IMR-90 (cell line): ENCODE results near the gene CD28. TPM values are rescaled to one million over a fixed set of nuclear protein-coding genes. Genes with fewer than 3 reads are reported as not detected.

Source experiments
- ATAC-seq: fragments of 200-7000 bp; cut with Tn5 transposase; 2 replicates; pipeline ENCODE4 v1.9.1; 2020; ENCODE audit warnings: low read depth, mild to moderate bottlenecking, moderate library complexity
- BruUV-seq: library from RNA; stranded (reverse); fragments of 400-500 nt; replicated peaks from 2 replicates; lab custom pipeline; 2021; lab: Mats Ljungman, UMichigan
- CTCF ChIA-PET: fragments of 300-600 bp; formaldehyde crosslinking; extraction: SDS; loops from one replicate; lab custom pipeline; 2021; ENCODE audit warnings: antibody characterized with exemption; lab: Yijun Ruan, JAX
- POLR2A ChIA-PET: fragments of 300-600 bp; sonication (Branson Sonifier 250); formaldehyde crosslinking; loops from one replicate; lab custom pipeline; 2022; ENCODE audit warnings: antibody characterized with exemption; ENCODE audit not compliant: unreplicated experiment; lab: Charles Lee
- DNase-seq: peaks from one replicate; pipeline ENCODE4 v3.0.0; 2013
- H2AFZ ChIP-seq: replicated peaks from 2 replicates; pipeline ENCODE3; 2013; ENCODE audit warnings: low read length, mild to moderate bottlenecking; ENCODE audit not compliant: poor library complexity
- H2AK5ac ChIP-seq: 2 replicates; pipeline ENCODE4 v1.6.1; 2013; ENCODE audit warnings: low read depth, low read length, inconsistent platforms
- H2AK9ac ChIP-seq: replicated peaks from 2 replicates; pipeline ENCODE3; 2013; ENCODE audit warnings: mild to moderate bottlenecking, low read depth, low read length, moderate library complexity; ENCODE audit not compliant: poor library complexity
- H2BK120ac ChIP-seq: 2 replicates; pipeline ENCODE4 v1.6.1; 2013; ENCODE audit warnings: low read depth, low read length, inconsistent platforms
- H2BK15ac ChIP-seq: 3 replicates; pipeline ENCODE4 v1.6.1; 2013; ENCODE audit warnings: low read depth, low read length, inconsistent platforms
- H2BK20ac ChIP-seq: 2 replicates; pipeline ENCODE4 v1.6.1; 2013; ENCODE audit warnings: low read depth, mild to moderate bottlenecking, inconsistent platforms, low read length, moderate library complexity
- H2BK5ac ChIP-seq: 2 replicates; pipeline ENCODE4 v1.6.1; 2013; ENCODE audit warnings: mild to moderate bottlenecking, low read depth, low read length, inconsistent platforms; ENCODE audit not compliant: poor library complexity, severe bottlenecking
- H3K14ac ChIP-seq: replicated peaks from 2 replicates; pipeline ENCODE4 v1.6.1; 2013; ENCODE audit warnings: low read depth, low read length, inconsistent platforms
- H3K18ac ChIP-seq: 2 replicates; pipeline ENCODE4 v1.6.1; 2013; ENCODE audit warnings: low read depth, low read length, control low read depth
- H3K23ac ChIP-seq: 2 replicates; pipeline ENCODE4 v1.6.1; 2013; ENCODE audit warnings: low read depth, low read length, inconsistent platforms
- H3K27ac ChIP-seq: 2 replicates; pipeline ENCODE4 v1.5.1; 2013; ENCODE audit warnings: mild to moderate bottlenecking, control low read depth, low read length; ENCODE audit not compliant: insufficient read depth
- H3K27me3 ChIP-seq: 2 replicates; pipeline ENCODE4 v1.6.1; 2013; ENCODE audit warnings: low read length; ENCODE audit not compliant: control insufficient read depth, insufficient read depth
- H3K36me3 ChIP-seq: 2 replicates; pipeline ENCODE4 v1.6.1; 2013; ENCODE audit warnings: low read length, mixed read lengths; ENCODE audit not compliant: control insufficient read depth, insufficient read depth
- H3K4ac ChIP-seq: 2 replicates; pipeline ENCODE4 v1.6.1; 2013; ENCODE audit warnings: low read depth, low read length, inconsistent platforms
- H3K4me1 ChIP-seq: 2 replicates; pipeline ENCODE4 v1.6.1; 2013; ENCODE audit warnings: low read length, mixed read lengths; ENCODE audit not compliant: control insufficient read depth, insufficient read depth
- H3K4me2 ChIP-seq: 2 replicates; pipeline ENCODE4 v1.6.1; 2013; ENCODE audit warnings: low read depth, mild to moderate bottlenecking, control low read depth, low read length, moderate library complexity
- H3K4me3 ChIP-seq: 2 replicates; pipeline ENCODE4 v1.5.1; 2013; ENCODE audit warnings: low read depth, mild to moderate bottlenecking, control low read depth, low read length, moderate library complexity; ENCODE audit not compliant: insufficient read depth
- H3K56ac ChIP-seq: 2 replicates; pipeline ENCODE4 v1.6.1; 2013; ENCODE audit warnings: low read length, inconsistent platforms; ENCODE audit not compliant: insufficient read depth; ENCODE audit errors: extremely low read depth
- H3K79me1 ChIP-seq, 2 experiments: 2 replicates each; pipeline ENCODE4 v1.6.1; 2013; ENCODE audit warnings: low read length in 2 of 2, inconsistent platforms in 1 of 2, low read depth in 1 of 2
- H3K9ac ChIP-seq: 2 replicates; pipeline ENCODE4 v1.6.1; 2013; ENCODE audit warnings: low read depth, low read length, control low read depth
- H3K9me1 ChIP-seq: 2 replicates; pipeline ENCODE4 v1.6.1; 2013; ENCODE audit warnings: low read length, inconsistent platforms; ENCODE audit not compliant: insufficient read depth
- H3K9me3 ChIP-seq: 2 replicates; pipeline ENCODE4 v1.6.1; 2013; ENCODE audit warnings: low read length; ENCODE audit not compliant: control insufficient read depth, insufficient read depth
- H4K20me1 ChIP-seq: 2 replicates; pipeline ENCODE4 v1.6.1; 2013; ENCODE audit warnings: low read length, inconsistent platforms; ENCODE audit not compliant: insufficient read depth
- H4K5ac ChIP-seq: 2 replicates; pipeline ENCODE4 v1.6.1; 2013; ENCODE audit warnings: mild to moderate bottlenecking, low read depth, low read length, control low read depth
- H4K8ac ChIP-seq, 2 experiments: 2 replicates each; pipeline ENCODE4 v1.6.1; 2013; ENCODE audit warnings: low read depth in 2 of 2, low read length in 2 of 2, control low read depth in 1 of 2, inconsistent platforms in 1 of 2
- H4K91ac ChIP-seq: 2 replicates; pipeline ENCODE4 v1.6.1; 2013; ENCODE audit warnings: low read depth, low read length, inconsistent platforms; ENCODE audit not compliant: insufficient read depth
- BHLHE40 ChIP-seq: fragments of 150-350 bp; IDR thresholded peaks from 2 replicates; pipeline ENCODE4 v1.6.1; 2016; ENCODE audit warnings: mild to moderate bottlenecking, low read depth, low read length
- CEBPB ChIP-seq: IDR thresholded peaks from 2 replicates; pipeline ENCODE4 v1.6.1; 2012; ENCODE audit warnings: low read depth, low read length, improper control_type of control experiment
- CHD1 ChIP-seq: IDR thresholded peaks from 2 replicates; pipeline ENCODE4 v1.6.1; 2012; ENCODE audit warnings: low read depth, low read length, improper control_type of control experiment
- CTCF ChIP-seq: conservative IDR thresholded peaks from 2 replicates; pipeline ENCODE4 v1.5.1; 2012; ENCODE audit warnings: mild to moderate bottlenecking, low read depth, low read length, improper control_type of control experiment
- ELK1 ChIP-seq: fragments of 150-350 bp; IDR thresholded peaks from 2 replicates; pipeline ENCODE4 v1.6.1; 2016; ENCODE audit warnings: low read depth, mild to moderate bottlenecking, low read length, moderate library complexity, borderline replicate concordance
- FOS ChIP-seq: fragments of 150-350 bp; IDR thresholded peaks from 2 replicates; pipeline ENCODE4 v1.6.1; 2016; ENCODE audit warnings: low read depth, low read length
- MAFK ChIP-seq: IDR thresholded peaks from 2 replicates; pipeline ENCODE4 v1.6.1; 2012; ENCODE audit warnings: low read depth, low read length, improper control_type of control experiment
- MAZ ChIP-seq: IDR thresholded peaks from 2 replicates; pipeline ENCODE4 v1.6.1; 2012; ENCODE audit warnings: low read depth, mild to moderate bottlenecking, low read length, improper control_type of control experiment, moderate library complexity, borderline replicate concordance
- MXI1 ChIP-seq: IDR thresholded peaks from 2 replicates; pipeline ENCODE4 v1.6.1; 2012; ENCODE audit warnings: low read depth, mild to moderate bottlenecking, low read length, moderate library complexity, borderline replicate concordance
- NFE2L2 ChIP-seq: fragments of 150-350 bp; IDR thresholded peaks from 2 replicates; pipeline ENCODE4 v1.6.1; 2016; ENCODE audit warnings: low read depth, mild to moderate bottlenecking, low read length
- POLR2A ChIP-seq: IDR thresholded peaks from 2 replicates; pipeline ENCODE4 v1.6.1; 2012; ENCODE audit warnings: mild to moderate bottlenecking, low read depth, low read length
- RAD21 ChIP-seq: IDR thresholded peaks from 2 replicates; pipeline ENCODE4 v1.6.1; 2012; ENCODE audit warnings: low read length, improper control_type of control experiment
- RCOR1 ChIP-seq: IDR thresholded peaks from 2 replicates; pipeline ENCODE4 v1.6.1; 2012; ENCODE audit warnings: mild to moderate bottlenecking, low read length, improper control_type of control experiment; ENCODE audit not compliant: insufficient replicate concordance
- RFX5 ChIP-seq: IDR thresholded peaks from 2 replicates; pipeline ENCODE4 v1.8.0; 2012; ENCODE audit warnings: low read depth, mild to moderate bottlenecking, low read length, moderate library complexity
- SMC3 ChIP-seq: fragments of 150-350 bp; IDR thresholded peaks from 2 replicates; pipeline ENCODE4 v1.6.1; 2016; ENCODE audit warnings: low read depth, mild to moderate bottlenecking, antibody characterized with exemption, low read length, moderate library complexity
- USF2 ChIP-seq: fragments of 150-350 bp; IDR thresholded peaks from 2 replicates; pipeline ENCODE4 v1.6.1; 2017; ENCODE audit warnings: mild to moderate bottlenecking, antibody characterized with exemption, low read length, low read depth
- dilution Hi-C: fragments of 300-500 bp; cut with HindIII; formaldehyde crosslinking; loops from one replicate; pipeline ENCODE4 v1.14.3; 2018; ENCODE audit warnings: low sequenced_read_pairs; ENCODE audit not compliant: unreplicated experiment
- in situ Hi-C: fragments of 300-500 bp; cut with MboI; formaldehyde crosslinking; loops from 3 replicates; pipeline ENCODE4 v1.14.3; 2019; ENCODE audit warnings: low sequenced_read_pairs, inconsistent platforms, mixed read lengths
- intact Hi-C: fragments of 100-400 bp; cut with micrococcal nuclease; formaldehyde crosslinking; loops from 2 replicates; pipeline ENCODE4 v1.10.0; 2022
- polyA plus RNA-seq, 3 experiments: library from polyadenylated mRNA; depleted of rRNA; stranded (reverse); fragments of >200 nt; gene quantifications; 2 replicates each; pipeline ENCODE4 v1.2.3, GENCODE V29; 2012; ENCODE audit warnings: low replicate concordance in 1 of 3
- total RNA-seq: library from RNA; depleted of rRNA; stranded (reverse); fragments of >200 nt; gene quantifications from 2 replicates; pipeline ENCODE4 v1.2.3, GENCODE V29; 2012

CD28 gene
- total and polyA plus RNA-seq, 2 of the 4 experiments (the other 2 are of a cell fraction) = not detected

- Histone ChIP-seq H2AK5ac (no peak overlapping the region), H3K14ac (no peak overlapping the region), H2BK15ac (no peak overlapping the region; the same call in 2 of the 3 replicates), H3K36me3 (no peaks in the 10 kb centered on the region), H3K56ac (no peak overlapping the region), H4K91ac (no peak overlapping the region), H4K5ac (no peak overlapping the region), H3K4me3 (no peak overlapping the region), H3K23ac (no peak overlapping the region), H3K9me1 (peaks cover 5% of the 10 kb centered on the region), H2AK9ac (no peak overlapping the region), H3K27ac (no peak overlapping the region), H2BK120ac (no peak overlapping the region), H3K4me2 (no peak overlapping the region), H3K9me3 (no peaks in the 10 kb centered on the region), H4K8ac (no peak overlapping the region), H2BK5ac (no peak overlapping the region), H3K9ac (no peak overlapping the region), H3K27me3 (no peaks in the 10 kb centered on the region), H4K20me1 (no peaks in the 10 kb centered on the region), H2AFZ (no peak overlapping the region), H3K79me1 (no peaks in the 10 kb centered on the region), H3K18ac (no peak overlapping the region), H3K4me1 (peaks cover 11% of the 10 kb centered on the region), H2BK20ac (no peak overlapping the region; the same call in 1 of the 2 replicates), H3K4ac (no peak overlapping the region)
- intact Hi-C loops = no loop called here
- no TSS peak for BruUV-seq
- ChIA-PET CTCF (interaction anchor here (0.6 kb wide), 1 partner anchor 1324 kb away, joined by 3 read pairs; no protein-coding TSS in a partner anchor), POLR2A (no interaction called here)
- ATAC-seq (no peak), DNase-seq (no peak)
- in situ Hi-C loops = no loop called here
- dilution Hi-C loops = no loop called here
- TF ChIP-seq SMC3 = no peak
- no peak for TF ChIP-seq RAD21
- TF ChIP-seq RCOR1 = no peak
- no peak for TF ChIP-seq MAZ
- TF ChIP-seq RFX5 = no peak
- no peak for TF ChIP-seq CHD1
- TF ChIP-seq MXI1 = no peak
- TF ChIP-seq MAFK = no peak
- no peak for TF ChIP-seq POLR2A
- TF ChIP-seq USF2 = no peak
- TF ChIP-seq FOS = no peak
- TF ChIP-seq CEBPB = no peak
- TF ChIP-seq NFE2L2 = no peak
- no peak for TF ChIP-seq ELK1
- no peak for TF ChIP-seq CTCF
- TF ChIP-seq BHLHE40 = no peak
Observed at GRCh38 chr2:203679401-203679800, 27.0 kb upstream of the CD28 start.
